WTC11 (cell line): ENCODE measurements around the gene GRID2.

Source experiments
- ATF1 ChIP-seq: sonication (generic); formaldehyde crosslinking; IDR thresholded peaks from 2 replicates; pipeline ENCODE4 v1.8.1; 2023; ENCODE audit warnings: mild to moderate bottlenecking, moderate library complexity, missing genetic modification reagents
- CTCF ChIP-seq: fragments of 200-600 bp; IDR thresholded peaks from 2 replicates; pipeline ENCODE4 v1.8.0; 2022; ENCODE audit warnings: antibody characterized with exemption
- ESRRA ChIP-seq: sonication (generic); formaldehyde crosslinking; IDR thresholded peaks from 2 replicates; pipeline ENCODE4 v1.8.1; 2022; ENCODE audit warnings: mild to moderate bottlenecking, missing genetic modification reagents, borderline replicate concordance
- FOXP1 ChIP-seq: sonication (generic); formaldehyde crosslinking; IDR thresholded peaks from 2 replicates; pipeline ENCODE4 v1.8.0; 2022; ENCODE audit warnings: missing genetic modification reagents, mild to moderate bottlenecking, moderate library complexity, borderline replicate concordance
- HMGXB4 ChIP-seq: sonication (generic); formaldehyde crosslinking; IDR thresholded peaks from 2 replicates; pipeline ENCODE4 v1.8.1; 2023; ENCODE audit warnings: mild to moderate bottlenecking, moderate library complexity, missing genetic modification reagents
- JUN ChIP-seq: sonication (generic); formaldehyde crosslinking; IDR thresholded peaks from 2 replicates; pipeline ENCODE4 v1.8.0; 2023; ENCODE audit warnings: mild to moderate bottlenecking, missing genetic modification reagents
- NR2C2 ChIP-seq: sonication (generic); formaldehyde crosslinking; IDR thresholded peaks from 2 replicates; pipeline ENCODE4 v1.8.0; 2022; ENCODE audit warnings: mild to moderate bottlenecking, missing genetic modification reagents
- PRDM15 ChIP-seq: sonication (generic); formaldehyde crosslinking; IDR thresholded peaks from 2 replicates; pipeline ENCODE4 v1.8.0; 2022; ENCODE audit warnings: missing genetic modification reagents
- TCF7 ChIP-seq: sonication (generic); formaldehyde crosslinking; IDR thresholded peaks from 2 replicates; pipeline ENCODE4 v1.8.0; 2022; ENCODE audit warnings: mild to moderate bottlenecking, low read depth, missing genetic modification reagents, moderate library complexity
- ZNF138 ChIP-seq: sonication (generic); formaldehyde crosslinking; conservative IDR thresholded peaks from 2 replicates; pipeline ENCODE4 v1.8.1; 2022; ENCODE audit warnings: mild to moderate bottlenecking, moderate library complexity, missing genetic modification reagents
- TF ChIP-seq, protein P1 (sequence below): sonication (generic); formaldehyde crosslinking; IDR thresholded peaks from 2 replicates; pipeline ENCODE4 v1.8.1; 2023; ENCODE audit warnings: mild to moderate bottlenecking, missing genetic modification reagents, moderate library complexity
- TF ChIP-seq, protein P2 (sequence below): sonication (generic); formaldehyde crosslinking; IDR thresholded peaks from 2 replicates; pipeline ENCODE4 v1.8.0; 2022; ENCODE audit warnings: mild to moderate bottlenecking, missing genetic modification reagents
- TF ChIP-seq, protein P3 (sequence below): sonication (generic); formaldehyde crosslinking; IDR thresholded peaks from 2 replicates; pipeline ENCODE4 v1.8.0; 2023; ENCODE audit warnings: mild to moderate bottlenecking, missing genetic modification reagents
- TF ChIP-seq, protein P4 (sequence below): fragments of 250-450 bp; sonication (Bioruptor Pico); conservative IDR thresholded peaks from 2 replicates; pipeline ENCODE4 v1.9.0; 2021; ENCODE audit warnings: mild to moderate bottlenecking

GRCh38 chr4:92961881-92962280 is 658.1 kb downstream of the GRID2 start:
- TF ChIP-seq, protein P1, sequence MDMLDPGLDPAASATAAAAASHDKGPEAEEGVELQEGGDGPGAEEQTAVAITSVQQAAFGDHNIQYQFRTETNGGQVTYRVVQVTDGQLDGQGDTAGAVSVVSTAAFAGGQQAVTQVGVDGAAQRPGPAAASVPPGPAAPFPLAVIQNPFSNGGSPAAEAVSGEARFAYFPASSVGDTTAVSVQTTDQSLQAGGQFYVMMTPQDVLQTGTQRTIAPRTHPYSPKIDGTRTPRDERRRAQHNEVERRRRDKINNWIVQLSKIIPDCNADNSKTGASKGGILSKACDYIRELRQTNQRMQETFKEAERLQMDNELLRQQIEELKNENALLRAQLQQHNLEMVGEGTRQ (CRISPR knock-in tag): no peak
- TF ChIP-seq, protein P2, sequence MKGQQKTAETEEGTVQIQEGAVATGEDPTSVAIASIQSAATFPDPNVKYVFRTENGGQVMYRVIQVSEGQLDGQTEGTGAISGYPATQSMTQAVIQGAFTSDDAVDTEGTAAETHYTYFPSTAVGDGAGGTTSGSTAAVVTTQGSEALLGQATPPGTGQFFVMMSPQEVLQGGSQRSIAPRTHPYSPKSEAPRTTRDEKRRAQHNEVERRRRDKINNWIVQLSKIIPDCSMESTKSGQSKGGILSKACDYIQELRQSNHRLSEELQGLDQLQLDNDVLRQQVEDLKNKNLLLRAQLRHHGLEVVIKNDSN (CRISPR knock-in tag): no peak
- TF ChIP-seq CTCF: no peak
- no peak for TF ChIP-seq NR2C2 (CRISPR knock-in tag)
- no peak for TF ChIP-seq TCF7
- TF ChIP-seq FOXP1 (CRISPR knock-in tag): no peak
- TF ChIP-seq PRDM15 (CRISPR knock-in tag): no peak
- TF ChIP-seq ESRRA: no peak
- TF ChIP-seq, protein P3, sequence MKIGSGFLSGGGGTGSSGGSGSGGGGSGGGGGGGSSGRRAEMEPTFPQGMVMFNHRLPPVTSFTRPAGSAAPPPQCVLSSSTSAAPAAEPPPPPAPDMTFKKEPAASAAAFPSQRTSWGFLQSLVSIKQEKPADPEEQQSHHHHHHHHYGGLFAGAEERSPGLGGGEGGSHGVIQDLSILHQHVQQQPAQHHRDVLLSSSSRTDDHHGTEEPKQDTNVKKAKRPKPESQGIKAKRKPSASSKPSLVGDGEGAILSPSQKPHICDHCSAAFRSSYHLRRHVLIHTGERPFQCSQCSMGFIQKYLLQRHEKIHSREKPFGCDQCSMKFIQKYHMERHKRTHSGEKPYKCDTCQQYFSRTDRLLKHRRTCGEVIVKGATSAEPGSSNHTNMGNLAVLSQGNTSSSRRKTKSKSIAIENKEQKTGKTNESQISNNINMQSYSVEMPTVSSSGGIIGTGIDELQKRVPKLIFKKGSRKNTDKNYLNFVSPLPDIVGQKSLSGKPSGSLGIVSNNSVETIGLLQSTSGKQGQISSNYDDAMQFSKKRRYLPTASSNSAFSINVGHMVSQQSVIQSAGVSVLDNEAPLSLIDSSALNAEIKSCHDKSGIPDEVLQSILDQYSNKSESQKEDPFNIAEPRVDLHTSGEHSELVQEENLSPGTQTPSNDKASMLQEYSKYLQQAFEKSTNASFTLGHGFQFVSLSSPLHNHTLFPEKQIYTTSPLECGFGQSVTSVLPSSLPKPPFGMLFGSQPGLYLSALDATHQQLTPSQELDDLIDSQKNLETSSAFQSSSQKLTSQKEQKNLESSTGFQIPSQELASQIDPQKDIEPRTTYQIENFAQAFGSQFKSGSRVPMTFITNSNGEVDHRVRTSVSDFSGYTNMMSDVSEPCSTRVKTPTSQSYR (CRISPR knock-in tag): no peak
- TF ChIP-seq, protein P4, sequence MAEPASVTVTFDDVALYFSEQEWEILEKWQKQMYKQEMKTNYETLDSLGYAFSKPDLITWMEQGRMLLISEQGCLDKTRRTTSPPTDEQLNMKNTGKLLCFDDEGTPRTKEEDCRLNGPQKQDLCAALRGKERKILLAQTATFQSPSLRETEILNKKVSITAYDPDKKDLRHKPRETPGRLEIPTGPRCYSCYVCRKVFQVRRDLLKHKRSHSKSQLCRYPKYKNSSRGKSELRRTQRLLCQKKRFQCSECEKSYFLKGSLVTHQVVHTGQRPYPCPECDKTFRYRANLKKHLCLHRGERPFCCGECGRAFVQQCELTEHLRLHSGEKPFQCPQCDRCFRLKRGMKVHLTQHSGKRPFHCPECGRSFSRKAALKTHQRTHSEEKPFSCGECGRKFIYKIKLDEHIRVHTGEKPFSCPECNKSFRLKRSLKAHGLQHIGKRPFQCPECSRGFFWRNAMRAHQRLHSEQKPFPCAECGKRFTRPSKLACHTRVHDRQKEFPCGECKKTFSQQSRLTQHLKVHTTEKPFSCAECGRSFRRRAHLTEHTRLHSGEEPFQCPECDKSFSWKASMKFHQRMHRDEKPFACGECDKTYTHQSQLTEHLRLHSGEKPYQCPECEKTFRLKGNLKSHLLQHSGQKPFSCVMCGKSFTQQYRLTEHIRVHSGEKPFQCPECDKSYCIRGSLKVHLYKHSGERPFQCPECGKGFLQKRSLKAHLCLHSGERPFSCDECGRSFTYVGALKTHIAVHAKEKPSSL: no peak
- no peak for TF ChIP-seq JUN (CRISPR knock-in tag)
- TF ChIP-seq ZNF138 (CRISPR knock-in tag): no peak
- no peak for TF ChIP-seq HMGXB4 (CRISPR knock-in tag)
- no peak for TF ChIP-seq ATF1 (CRISPR knock-in tag)
